GM19452 (cell line): ENCODE results near the gene ADGRL1.
"Not testable (repeated sequence)": the region's sequence is repeated elsewhere in the genome, so short reads cannot be mapped to it uniquely, and the experiment has no call there.

Experiments
- ATAC-seq: cut with Tn5 transposase; IDR thresholded peaks from one replicate; pipeline ENCODE4 v1.9.1; 2021; ENCODE audit not compliant: unreplicated experiment

Gene ADGRL1

DNA sequence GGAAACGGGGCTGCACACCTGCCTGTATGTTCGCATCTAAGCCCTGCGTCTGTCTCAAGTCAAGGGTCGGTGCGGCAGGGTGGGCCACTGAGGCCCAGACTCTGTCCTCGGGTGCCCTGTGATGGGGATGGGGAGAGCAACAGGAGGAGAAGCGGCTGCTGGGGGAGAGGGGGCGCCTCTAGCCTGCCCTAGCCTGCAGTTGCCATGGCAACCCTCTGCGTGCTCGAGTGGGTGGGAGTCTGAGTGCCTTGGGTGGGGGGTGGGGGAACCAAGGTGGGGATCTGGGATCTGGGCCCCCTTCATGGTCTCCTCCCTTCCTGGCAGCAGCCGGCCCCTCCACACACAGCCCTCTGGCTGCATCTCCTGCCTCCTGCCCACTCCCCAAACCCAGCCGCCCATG is 10.8 kb downstream of the ADGRL1 start:
- ATAC-seq: not testable (repeated sequence)

DNA sequence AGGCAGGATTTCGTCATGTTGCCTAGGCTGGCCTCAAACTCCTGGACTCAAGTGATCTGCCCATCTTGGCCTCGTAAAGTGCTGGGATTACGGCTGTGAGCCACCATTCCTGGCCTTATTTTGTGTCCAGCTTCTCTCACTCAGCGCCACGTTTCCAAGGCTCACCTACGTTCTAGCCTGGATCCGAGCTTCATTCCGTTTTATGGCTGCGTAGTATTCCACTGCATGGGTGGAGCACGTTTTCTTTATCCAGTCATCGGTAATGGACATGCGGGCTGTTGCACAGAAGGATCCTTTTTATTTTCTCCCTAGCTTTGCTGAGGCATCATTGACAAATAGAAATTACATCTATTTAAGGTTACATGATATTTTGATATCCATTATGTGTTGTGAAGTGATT is 16.6 kb downstream of the ADGRL1 start:
- ATAC-seq: no peak

DNA sequence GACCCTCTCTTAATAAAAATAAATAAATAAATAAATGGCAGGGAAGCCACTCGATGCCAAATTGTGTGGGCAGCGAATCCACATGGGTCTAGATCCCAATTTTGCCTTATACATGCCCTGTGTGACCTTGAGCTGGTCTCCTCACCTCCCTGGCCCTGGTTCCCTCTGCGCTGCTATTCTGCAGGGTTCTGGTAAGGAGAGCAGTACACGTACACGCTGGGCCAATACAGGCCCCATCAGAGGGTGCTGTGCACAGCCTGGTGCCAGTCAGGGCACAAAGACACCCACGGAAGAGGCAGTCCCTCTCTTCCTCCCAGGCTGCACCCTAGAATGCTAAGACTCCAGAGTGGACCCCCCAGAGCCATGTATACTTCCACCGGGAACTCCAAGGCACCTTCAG is 17.9 kb downstream of the ADGRL1 start:
- not testable (repeated sequence) for ATAC-seq

DNA sequence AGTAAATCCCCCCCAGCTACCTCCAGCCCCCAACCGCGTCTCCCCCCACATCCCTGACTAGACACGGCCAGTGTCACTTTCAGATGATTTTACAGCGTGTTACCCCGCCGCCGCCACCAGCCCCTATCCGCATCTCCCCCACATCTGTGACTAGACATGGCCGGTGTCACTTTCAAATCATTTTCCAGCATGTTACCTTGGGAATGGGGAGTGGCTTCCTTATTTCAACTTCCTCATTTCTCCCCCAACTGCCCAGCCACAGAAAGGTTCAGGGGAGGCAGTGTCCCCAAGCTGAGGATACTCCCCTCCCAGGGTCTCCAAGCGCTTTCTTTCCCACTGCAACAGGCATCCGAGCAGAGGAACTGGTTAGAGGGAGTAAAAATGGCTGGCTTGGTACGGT is 18.4 kb downstream of the ADGRL1 start:
- no peak for ATAC-seq

GRCh38 chr19:14186684-14187083 is 19.3 kb downstream of the ADGRL1 start:
- ATAC-seq: not testable (repeated sequence)

GRCh38 chr19:14185691-14186090 is 20.3 kb downstream of the ADGRL1 start:
- ATAC-seq: not testable (repeated sequence)

DNA sequence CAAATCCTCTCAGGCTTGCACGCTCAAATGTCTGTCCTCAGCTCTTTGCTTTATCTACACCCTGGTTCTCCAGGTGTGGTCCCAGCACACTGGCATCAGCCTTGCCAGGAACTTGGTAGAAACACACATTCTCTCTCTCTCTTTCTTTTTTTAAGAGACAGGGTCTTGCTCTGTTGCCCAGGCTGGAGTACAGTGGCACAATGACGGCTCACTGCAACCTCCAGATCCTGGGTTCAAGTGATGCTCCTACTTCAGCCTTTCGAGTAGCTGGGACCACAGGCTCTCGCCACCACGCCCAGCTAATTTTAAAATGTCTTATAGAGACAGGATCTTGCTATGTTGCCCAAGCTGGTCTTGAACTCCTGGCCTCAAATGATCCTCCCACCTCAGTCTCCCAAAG is 20.8 kb downstream of the ADGRL1 start:
- no peak for ATAC-seq

- no peak for ATAC-seq
Observed at GRCh38 chr19:14183741-14184350, 22.1 kb downstream of the ADGRL1 start.

DNA sequence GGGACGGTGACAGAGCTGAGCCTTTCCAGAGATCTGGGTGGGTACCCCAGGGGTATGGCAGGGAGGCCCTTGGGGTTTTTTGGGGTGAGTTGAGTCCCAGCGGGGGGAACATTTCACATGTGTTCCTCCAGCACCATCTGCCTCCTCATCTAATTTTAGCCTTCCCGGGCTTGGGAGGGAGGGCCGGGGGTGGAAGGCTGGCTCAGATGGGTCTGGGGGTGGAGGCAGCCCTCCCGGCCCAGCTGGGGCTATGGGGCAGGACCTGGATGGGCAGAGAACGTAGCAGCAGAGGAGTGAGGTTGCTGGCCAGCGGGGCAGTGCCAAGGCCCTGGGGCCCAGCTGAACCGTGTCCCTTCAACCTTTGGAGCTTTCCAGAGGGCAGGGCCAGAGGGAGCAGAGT is 23.5 kb downstream of the ADGRL1 start:
- no peak for ATAC-seq

DNA sequence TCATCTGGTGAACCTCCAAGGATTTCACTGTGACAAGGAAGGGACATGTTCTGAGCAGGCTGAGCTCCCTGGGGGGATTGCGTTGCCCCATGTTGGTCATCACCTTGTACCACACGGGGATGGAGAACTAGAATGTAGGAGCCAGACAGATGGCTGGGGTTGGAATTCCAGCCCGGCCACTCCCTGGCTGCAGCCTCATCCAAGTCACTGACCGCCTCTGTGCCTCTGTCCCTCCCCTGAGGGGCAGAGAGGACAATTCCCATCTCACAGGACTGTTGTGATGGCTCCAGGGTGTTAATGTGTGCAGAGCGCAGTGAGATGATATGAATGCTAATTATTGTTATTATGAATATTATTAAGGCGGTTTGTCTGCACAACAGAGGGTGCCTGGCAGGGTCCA is 24.1 kb downstream of the ADGRL1 start:
- no peak for ATAC-seq

DNA sequence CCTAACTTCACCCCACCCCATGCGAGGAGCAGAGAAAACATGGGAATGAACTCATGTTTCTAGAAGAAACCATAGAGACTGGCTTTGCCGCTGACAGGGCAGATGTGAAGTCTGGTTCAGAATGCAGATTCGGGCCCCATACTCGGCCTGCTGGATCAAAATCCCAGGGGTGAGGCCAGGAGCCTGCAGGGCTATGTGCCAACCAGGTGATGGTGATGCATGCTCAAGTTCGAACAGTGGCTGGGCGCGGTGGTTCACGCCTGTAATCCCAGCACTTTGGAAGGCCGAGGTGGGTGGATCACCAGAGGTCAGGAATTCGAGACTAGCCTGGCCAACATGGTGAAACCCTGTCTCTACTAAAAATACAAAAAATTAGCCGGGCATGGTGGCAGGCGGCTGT is 24.8 kb downstream of the ADGRL1 start:
- not testable (repeated sequence) for ATAC-seq

DNA sequence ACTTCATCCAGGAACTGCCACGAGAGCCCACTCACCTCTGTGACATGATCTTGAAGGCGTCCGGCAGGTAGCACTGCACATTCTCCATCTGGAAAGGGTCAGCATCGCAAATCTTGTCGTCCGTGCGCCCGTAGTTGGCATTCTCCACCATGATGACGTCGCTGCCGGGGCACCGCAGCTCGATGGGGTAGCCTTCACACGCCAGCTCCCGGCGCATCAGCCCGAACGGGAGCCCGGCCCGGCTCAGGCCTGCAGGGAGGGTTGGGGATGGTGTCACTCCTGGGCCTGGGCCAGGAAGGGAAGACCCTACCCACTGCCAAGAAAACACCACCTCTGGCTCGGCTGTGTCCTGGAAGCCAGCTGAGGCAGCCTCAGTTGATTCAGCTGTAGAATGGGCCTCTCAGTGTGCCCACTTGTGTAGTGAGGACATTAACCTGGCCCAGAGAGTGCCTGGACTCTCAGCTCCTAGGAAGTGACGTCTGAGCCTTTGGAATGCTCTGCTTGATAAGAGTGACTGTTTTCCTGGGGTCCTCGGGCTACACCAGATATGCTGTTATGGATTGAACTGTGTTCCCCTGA is 28.4 kb downstream of the ADGRL1 start:
- no peak for ATAC-seq

DNA sequence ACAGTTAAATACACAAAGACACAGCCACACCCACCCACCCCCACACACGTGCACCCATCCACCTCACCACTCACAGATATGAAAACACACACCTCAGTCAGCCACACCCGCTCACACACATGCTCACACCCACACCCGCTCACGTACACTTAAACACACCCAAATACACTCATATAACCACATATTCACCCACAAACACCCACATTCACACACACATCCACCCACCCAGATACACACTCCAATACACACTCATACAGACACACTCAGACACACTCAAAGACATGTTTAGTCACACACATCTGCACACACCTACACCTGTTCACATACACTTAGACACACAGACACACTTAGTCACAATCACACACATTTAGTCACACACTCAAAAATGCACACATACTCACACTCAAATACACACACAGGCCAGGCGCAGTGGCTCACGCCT is 30.6 kb downstream of the ADGRL1 start:
- no peak for ATAC-seq

DNA sequence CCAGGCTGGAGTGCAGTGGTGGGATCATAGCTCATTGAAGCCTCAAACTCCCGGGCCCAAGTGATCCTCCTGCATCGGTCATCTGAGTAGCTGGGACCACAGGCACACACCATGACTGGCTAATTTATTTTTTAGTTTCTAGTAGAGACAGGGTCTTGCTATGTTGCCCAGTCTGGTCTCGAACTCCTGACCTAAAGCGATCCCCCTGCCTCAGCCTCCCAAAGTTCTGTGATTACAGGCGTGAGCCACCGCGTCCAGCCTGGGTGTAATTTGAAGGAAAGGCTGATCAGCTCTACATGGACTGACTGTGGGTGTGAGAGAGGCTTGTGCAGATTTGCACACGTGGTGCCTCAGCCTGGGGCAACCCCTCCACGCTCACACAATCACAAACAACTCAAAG is 31.1 kb downstream of the ADGRL1 start:
- no peak for ATAC-seq

DNA sequence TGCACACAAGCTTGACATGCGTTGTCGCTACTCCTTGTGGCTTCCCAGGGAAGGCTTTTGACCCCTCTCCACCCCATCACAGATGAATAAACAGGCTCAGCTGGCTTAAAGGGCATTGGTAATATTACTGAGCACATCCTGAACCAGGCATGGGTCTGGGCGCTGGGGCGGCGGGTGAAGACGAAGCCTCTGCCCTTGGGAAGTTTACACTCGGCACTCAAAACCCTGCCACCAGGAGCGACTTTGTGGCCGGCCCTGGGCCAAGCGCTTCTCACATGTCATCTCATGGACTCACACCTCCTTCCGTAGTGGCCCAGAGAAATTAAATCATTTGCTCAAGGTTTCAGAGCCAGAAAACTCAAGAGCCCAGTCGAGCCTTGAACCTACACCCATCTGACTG is 37.0 kb downstream of the ADGRL1 start:
- no peak for ATAC-seq

GRCh38 chr19:14168259-14168972 is 37.6 kb downstream of the ADGRL1 start:
- ATAC-seq: no peak

DNA sequence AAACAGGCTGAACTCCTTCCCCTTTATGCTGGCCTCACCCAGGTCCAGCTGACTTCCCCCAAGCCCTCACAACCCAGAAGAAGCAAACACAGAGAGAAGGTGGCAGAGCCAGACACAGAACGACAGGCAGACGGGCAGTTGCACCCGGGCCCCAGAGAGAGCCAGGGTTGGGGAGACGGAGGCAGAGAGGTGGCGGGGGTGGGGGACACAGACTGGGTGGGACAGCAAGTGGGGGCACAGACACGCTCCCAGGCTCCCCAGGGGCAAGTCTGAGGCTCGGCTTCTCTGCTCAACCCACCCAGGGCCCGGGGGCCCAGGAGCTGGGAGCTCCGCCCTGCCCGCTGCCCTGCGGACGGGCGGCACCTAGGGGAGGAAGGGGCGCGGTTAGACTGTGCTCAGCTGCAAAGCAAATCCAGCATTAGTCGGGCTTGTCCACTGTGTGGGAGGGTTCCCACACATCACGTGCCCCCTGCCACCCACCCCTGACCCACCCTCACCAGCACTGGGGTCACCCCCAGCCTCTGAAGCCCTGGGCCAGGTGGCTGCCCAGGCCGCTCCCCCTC is 38.3 kb downstream of the ADGRL1 start:
- ATAC-seq: no peak

- ATAC-seq: no peak
Observed at GRCh38 chr19:14166999-14167575, 38.9 kb downstream of the ADGRL1 start.

DNA sequence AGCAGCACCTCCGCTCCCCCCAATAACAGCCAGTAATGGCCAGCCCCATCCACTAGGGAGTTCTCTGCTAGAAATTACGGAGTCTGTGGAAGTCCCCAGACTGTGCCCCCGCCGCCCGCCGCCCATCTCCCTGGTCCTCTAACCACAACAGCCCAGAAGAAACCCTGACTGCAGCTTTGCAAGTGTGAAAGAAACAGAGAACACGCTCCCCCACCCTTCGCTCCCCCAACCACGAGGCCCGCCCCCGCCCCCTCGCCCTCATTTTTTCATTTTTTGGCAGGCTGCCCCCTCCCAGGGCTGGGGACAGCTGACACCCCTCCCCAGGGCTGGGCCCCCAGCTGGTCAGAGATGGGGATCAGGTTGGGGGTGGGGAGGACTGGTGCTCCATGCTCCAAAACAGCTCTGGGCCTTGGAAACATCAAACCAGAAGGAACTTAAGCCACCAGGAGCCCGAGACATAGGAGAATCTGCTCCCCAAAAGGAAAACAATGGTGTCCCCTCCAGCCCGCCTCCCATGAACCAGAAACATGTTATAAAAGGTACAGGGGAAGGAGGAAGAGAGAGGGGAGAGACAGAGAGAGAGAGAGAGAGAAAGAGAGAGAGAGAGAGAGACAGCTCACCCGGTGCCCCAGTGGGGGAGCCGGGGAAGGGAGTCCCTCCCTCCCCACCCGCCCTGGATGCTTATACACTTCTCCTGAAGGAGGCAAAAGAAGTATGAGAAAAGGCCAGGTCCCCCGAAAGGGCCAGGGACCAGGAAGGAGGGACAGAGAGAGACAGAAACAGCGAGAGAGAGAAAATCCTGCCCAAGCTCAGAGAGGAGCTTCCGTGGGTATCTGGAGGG is 39.8 kb downstream of the ADGRL1 start:
- ATAC-seq: no peak

- ATAC-seq: no peak
Observed at GRCh38 chr19:14164724-14165493, 41.1 kb downstream of the ADGRL1 start.
